Immature natural killer cell (primary cell): Measurements from ENCODE around the gene SAA4. TPM values are rescaled to one million over a fixed set of nuclear protein-coding genes. Genes with fewer than 3 reads are reported as not detected.
"Not testable (repeated sequence)": the region's sequence is repeated elsewhere in the genome, so short reads cannot be mapped to it uniquely, and the experiment has no call there.

Experiments
- DNase-seq, 3 donors: peaks; one replicate each; pipeline ENCODE4 v3.0.0; 2022; ENCODE audit warnings: mixed read lengths in 1 of 3
- H3K27ac Mint-ChIP-seq, 6 donors: one replicate each; pipeline ENCODE4 v1.8.0; 2020; ENCODE audit warnings: mixed read lengths in 6 of 6, mild to moderate bottlenecking in 5 of 6, inconsistent platforms in 4 of 6, moderate library complexity in 3 of 6
- H3K27me3 Mint-ChIP-seq, 3 donors: one replicate each; pipeline ENCODE4 v1.8.0; 2020 to 2021; ENCODE audit warnings: low read depth in 3 of 3, mild to moderate bottlenecking in 3 of 3, mixed read lengths in 3 of 3, moderate library complexity in 3 of 3, inconsistent platforms in 1 of 3
- H3K36me3 Mint-ChIP-seq, 3 donors: one replicate each; pipeline ENCODE4 v1.8.0; 2020; ENCODE audit warnings: mixed read lengths in 3 of 3, inconsistent platforms in 2 of 3, mild to moderate bottlenecking in 2 of 3
- H3K4me1 Mint-ChIP-seq, 2 donors: one replicate each; pipeline ENCODE4 v1.8.0; 2020; ENCODE audit warnings: inconsistent platforms in 2 of 2, mild to moderate bottlenecking in 2 of 2, mixed read lengths in 2 of 2, moderate library complexity in 1 of 2
- H3K4me3 Mint-ChIP-seq, 5 donors: one replicate each; pipeline ENCODE4 v1.8.0; 2020; ENCODE audit warnings: mild to moderate bottlenecking in 5 of 5, mixed read lengths in 5 of 5, inconsistent platforms in 3 of 5, moderate library complexity in 3 of 5
- H3K9me3 Mint-ChIP-seq, 6 donors: one replicate each; pipeline ENCODE4 v1.8.0; 2020; ENCODE audit warnings: mild to moderate bottlenecking in 6 of 6, mixed read lengths in 6 of 6, inconsistent platforms in 4 of 6, moderate library complexity in 3 of 6
- polyA plus RNA-seq, 3 donors: library from polyadenylated mRNA; unstranded; fragments of 300-500 nt; fragmentation: Illumina TruSeq; gene quantifications; one replicate each; pipeline ENCODE4 v1.2.3, GENCODE V29; 2021

SAA4 gene
- polyA plus RNA-seq, 3 donors from 2014 or later: not detected

DNA sequence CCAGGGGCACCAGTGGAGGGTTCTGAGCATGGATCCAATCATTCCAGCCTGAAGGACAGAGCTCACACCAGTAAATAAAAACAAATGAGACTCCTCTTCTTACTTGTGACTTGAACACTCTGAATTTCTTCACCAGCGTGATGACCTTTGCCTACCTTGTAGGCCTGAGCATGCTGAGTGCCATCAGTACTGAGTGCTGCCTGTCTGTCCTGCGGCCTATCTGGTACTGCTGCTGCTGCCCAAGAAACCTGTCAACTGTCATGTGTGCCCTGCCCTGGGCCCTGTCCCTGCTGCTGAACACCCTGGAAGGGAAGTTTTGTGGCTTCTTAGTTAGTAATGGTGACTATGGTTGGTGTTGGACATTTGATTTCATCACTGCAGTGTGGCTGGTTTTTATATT is 40.1 kb downstream of the SAA4 start:
- Mint-ChIP-seq H3K4me1 (no peaks in the 10 kb centered on the region), H3K36me3 (no peaks in the 10 kb centered on the region), H3K27ac (no peak overlapping the region), H3K4me3 (no peak overlapping the region), H3K9me3 (no peaks in the 10 kb centered on the region), H3K27me3 (peaks cover 2 to 10% (median 5%) of the 10 kb centered on the region in 3 donors)
- no peak for DNase-seq

DNA sequence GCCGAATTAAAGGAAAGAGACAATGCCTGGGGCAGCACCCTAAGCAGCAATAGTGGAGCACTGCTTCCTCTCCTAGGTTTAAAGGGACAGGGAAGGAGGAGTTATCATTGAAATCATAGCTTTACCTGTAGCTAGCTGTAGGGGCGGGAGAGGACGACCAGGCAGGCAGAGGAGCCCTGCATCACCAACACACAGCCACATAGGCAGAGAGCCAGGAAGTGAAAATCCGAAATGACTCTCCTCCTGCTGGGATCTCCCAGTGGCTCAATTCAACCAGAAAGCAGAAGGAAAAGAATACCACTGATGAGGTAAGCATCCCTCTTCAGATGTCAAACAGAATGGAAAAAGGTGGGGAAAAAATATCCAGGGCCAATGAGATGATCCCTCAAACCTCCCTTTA is 43.6 kb downstream of the SAA4 start:
- H3K36me3 Mint-ChIP-seq: no peaks in the 10 kb centered on the region
- H3K9me3 Mint-ChIP-seq: no peaks in the 10 kb centered on the region
- H3K27ac Mint-ChIP-seq: no peak overlapping the region
- DNase-seq: no peak
- H3K4me1 Mint-ChIP-seq: no peaks in the 10 kb centered on the region
- peaks cover 1 to 12% (median 2%) of the 10 kb centered on the region in 3 donors for H3K27me3 Mint-ChIP-seq
- H3K4me3 Mint-ChIP-seq: no peak overlapping the region

DNA sequence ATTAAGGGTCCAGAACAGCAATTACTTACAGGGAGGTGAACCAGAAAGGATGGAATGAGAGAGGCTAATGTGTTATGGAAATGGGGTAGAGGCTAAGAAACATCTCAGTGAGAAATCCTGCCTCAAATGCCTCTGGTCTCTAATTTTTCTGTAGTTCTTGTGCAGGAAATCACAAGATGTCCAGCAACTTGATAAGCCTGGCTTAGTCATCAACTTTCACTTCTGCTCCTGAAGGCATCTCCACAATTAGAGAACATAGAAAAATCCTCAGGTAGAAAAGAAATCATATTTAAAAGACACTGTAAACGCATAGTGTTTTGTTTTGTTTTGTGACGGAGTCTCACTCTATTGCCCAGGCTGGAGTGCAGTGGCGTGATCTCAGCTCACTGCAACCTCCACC is 45.2 kb downstream of the SAA4 start:
- H3K9me3 Mint-ChIP-seq: peaks cover 0 to 2% (median 0%) of the 10 kb centered on the region in 6 donors
- H3K4me3 Mint-ChIP-seq: no peak overlapping the region
- peaks cover 0 to 3% (median 0%) of the 10 kb centered on the region in 3 donors for H3K36me3 Mint-ChIP-seq
- H3K4me1 Mint-ChIP-seq: no peaks in the 10 kb centered on the region
- H3K27me3 Mint-ChIP-seq: peaks cover 2 to 14% (median 2%) of the 10 kb centered on the region in 3 donors
- H3K27ac Mint-ChIP-seq: no peak overlapping the region
- DNase-seq: no peak

DNA sequence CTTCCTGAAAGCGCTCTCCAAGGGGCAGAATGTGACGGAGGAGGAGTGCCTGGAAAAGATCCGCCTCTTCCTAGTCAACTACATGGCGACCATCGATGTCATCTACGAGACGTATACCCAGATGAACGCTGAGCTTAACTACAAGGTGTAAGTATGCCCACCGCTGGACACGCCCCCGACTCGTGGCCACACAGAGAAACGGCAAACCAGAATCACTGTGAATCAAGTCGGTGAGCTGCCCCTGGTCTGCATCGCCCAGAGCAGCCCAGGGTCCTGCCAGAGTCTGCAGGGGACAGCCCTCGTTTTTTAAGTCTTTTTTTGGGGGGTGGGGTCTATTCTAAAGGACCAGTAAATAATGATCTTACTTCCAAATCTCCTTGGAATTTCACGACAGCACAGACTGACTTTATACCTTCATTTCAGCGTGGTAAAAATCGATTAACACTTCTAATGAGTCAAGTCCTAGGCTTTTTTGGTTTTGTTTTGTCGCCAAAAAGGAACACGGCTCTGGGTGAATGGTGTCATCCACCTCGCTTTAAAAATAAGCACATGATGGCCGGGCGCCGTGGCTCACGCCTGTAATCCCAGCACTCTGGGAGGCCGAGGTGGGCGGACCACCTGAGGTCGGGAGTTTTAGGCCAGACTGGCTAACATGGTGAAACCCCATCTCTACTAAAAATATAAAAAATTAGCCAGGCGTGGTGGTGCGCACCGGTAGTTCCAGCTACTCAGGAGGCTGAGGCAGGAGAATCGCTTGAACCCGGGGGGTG is 46.9 kb downstream of the SAA4 start:
- not testable (repeated sequence) for DNase-seq, H3K4me1 Mint-ChIP-seq, H3K36me3 Mint-ChIP-seq, H3K4me3 Mint-ChIP-seq, H3K9me3 Mint-ChIP-seq, H3K27ac Mint-ChIP-seq
- H3K27me3 Mint-ChIP-seq: peaks cover 0 to 20% (median 2%) of the 10 kb centered on the region in 3 donors

DNA sequence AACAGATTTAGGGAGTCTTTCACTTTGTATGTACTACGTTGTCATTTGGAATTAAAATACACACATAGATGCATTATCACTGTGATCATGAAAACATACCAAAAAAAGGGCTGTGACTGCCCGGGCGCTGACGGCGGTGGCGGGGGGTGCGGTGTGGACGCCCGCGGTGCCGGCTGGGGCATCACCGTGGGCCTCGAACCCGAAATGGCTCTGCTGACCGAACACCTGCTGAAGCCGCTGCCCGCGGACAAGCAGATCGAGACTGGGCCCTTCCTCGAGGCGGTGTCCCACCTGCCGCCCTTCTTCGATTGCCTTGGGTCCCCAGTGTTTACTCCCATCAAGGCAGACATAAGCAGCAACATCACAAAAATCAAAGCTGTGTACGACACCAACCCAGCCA is 47.8 kb downstream of the SAA4 start:
- Mint-ChIP-seq H3K4me3 (no peak overlapping the region), H3K27me3 (peaks cover 0 to 22% (median 2%) of the 10 kb centered on the region in 3 donors), H3K4me1 (no peaks in the 10 kb centered on the region), H3K9me3 (peaks cover 0 to 2% (median 0%) of the 10 kb centered on the region in 6 donors), H3K27ac (no peak overlapping the region), H3K36me3 (peaks cover 0 to 3% (median 0%) of the 10 kb centered on the region in 3 donors)
- DNase-seq: no peak

Other genes with a start within 250 kb of the SAA4 start
- gene SERGEF, start 223.8 kb downstream of the SAA4 start, polyA plus RNA-seq: 100 to 1,000 TPM in 1 of 3 donors, 10 to 100 TPM in 2; 52.0 to 104 (median 68.3) TPM
- gene TPH1, start 190.5 kb downstream of the SAA4 start, polyA plus RNA-seq: not detected
- 10 to 100 TPM in 2 of 3 donors, 1 to 10 TPM in 1; 8.5 to 18.5 (median 13.0) TPM for gene SAAL1, start 130.7 kb downstream of the SAA4 start, polyA plus RNA-seq
- not detected for gene MRGPRX3, start 104.2 kb downstream of the SAA4 start, polyA plus RNA-seq
- not detected for gene MRGPRX4, start 64.0 kb downstream of the SAA4 start, polyA plus RNA-seq
- gene SAA2, start 11.9 kb upstream of the SAA4 start, polyA plus RNA-seq: not detected
- gene SAA1, start 29.5 kb upstream of the SAA4 start, polyA plus RNA-seq: not detected
- 10 to 100 TPM; 10.4 to 15.1 (median 13.0) TPM for gene HPS5, start 85.3 kb upstream of the SAA4 start, polyA plus RNA-seq
- 10 to 100 TPM; 24.3 to 33.8 (median 27.2) TPM for gene GTF2H1, start 85.8 kb upstream of the SAA4 start, polyA plus RNA-seq
- gene LDHA, start 157.8 kb upstream of the SAA4 start, polyA plus RNA-seq: 100 to 1,000 TPM; 395 to 593 (median 422) TPM
- not detected for gene LDHC, start 175.5 kb upstream of the SAA4 start, polyA plus RNA-seq
- under 1 TPM in 1 of 3 donors, not detected in 2; 0.79 TPM for gene LDHAL6A, start 219.1 kb upstream of the SAA4 start, polyA plus RNA-seq